K562 (cell line): ENCODE results near the gene PDZRN4. TPM values are rescaled to one million over a fixed set of nuclear protein-coding genes. Genes with fewer than 3 reads are reported as not detected.

Source experiments
- ATAC-seq: fragments of 200-7000 bp; cut with Tn5 transposase; 3 replicates; pipeline ENCODE4 v1.9.1; 2020; ENCODE audit warnings: moderate library complexity
- BruUV-seq: library from RNA; stranded (reverse); fragments of 400-500 nt; replicated peaks from 2 replicates; lab custom pipeline; 2021; lab: Mats Ljungman, UMichigan
- CTCF ChIA-PET: fragments of 300-600 bp; formaldehyde crosslinking; extraction: SDS; loops from one replicate; lab custom pipeline; 2021; ENCODE audit warnings: low intra/inter-chr PET ratio; lab: Yijun Ruan, JAX
- POLR2A ChIA-PET: fragments of 300-600, 350-650 bp; sonication (Branson Sonifier 250); formaldehyde crosslinking; extraction: SDS; loops from one replicate; lab custom pipeline; 2021; ENCODE audit warnings: antibody characterized with exemption, inconsistent platforms; lab: Yijun Ruan, JAX
- DNase-seq, 4 experiments: peaks; one replicate each; pipeline versions ENCODE4 v3.0.0 to v3.0.0-alpha.2; 2011 to 2018; ENCODE audit warnings: low spot score in 3 of 4, mixed read lengths in 3 of 4; ENCODE audit errors: extremely low read depth in 1 of 4
- FAIRE-seq: peaks from 2 replicates; lab custom pipeline; 2011; peaks lifted over from hg19 to GRCh38; lab: Jason Lieb, UNC
- H2AFZ ChIP-seq: 2 replicates; pipeline ENCODE4 v1.6.0; 2011; ENCODE audit warnings: low read depth, low read length, control low read depth, inconsistent platforms
- H3K27ac ChIP-seq: fragments of 200-600 bp; 3 replicates; pipeline ENCODE4 v1.8.0; 2011; ENCODE audit warnings: low read depth, mild to moderate bottlenecking, control low read depth, inconsistent platforms, low read length, moderate library complexity, mixed read lengths; ENCODE audit errors: extremely low read depth
- H3K27me3 ChIP-seq, 2 experiments: fragments of 300-600 bp in 1 of 2; 2 replicates in 1 of 2; 3 replicates in 1 of 2; pipeline versions ENCODE4 v1.6.0 to v1.8.0; 2011; ENCODE audit warnings: inconsistent platforms in 2 of 2, low read length in 2 of 2, mild to moderate bottlenecking in 1 of 2, mixed read lengths in 1 of 2, moderate library complexity in 1 of 2; ENCODE audit not compliant: control insufficient read depth in 2 of 2, insufficient read depth in 2 of 2
- H3K36me3 ChIP-seq: fragments of 300-600 bp; 3 replicates; pipeline ENCODE4 v1.8.0; 2011; ENCODE audit warnings: mild to moderate bottlenecking, low read length, inconsistent platforms; ENCODE audit not compliant: control insufficient read depth, insufficient read depth
- H3K4me1 ChIP-seq, 2 experiments: fragments of 200-600 bp in 1 of 2; replicated peaks in 1 of 2; 2 replicates in 1 of 2; 3 replicates in 1 of 2; pipeline versions ENCODE4 v1.5.1 to v1.8.0; 2011; ENCODE audit warnings: inconsistent platforms in 2 of 2, low read length in 2 of 2, mild to moderate bottlenecking in 1 of 2, mixed read lengths in 1 of 2, moderate library complexity in 1 of 2; ENCODE audit not compliant: control insufficient read depth in 2 of 2, insufficient read depth in 2 of 2
- H3K4me2 ChIP-seq: 2 replicates; pipeline ENCODE4 v1.6.1; 2011; ENCODE audit warnings: low read length, control low read depth, inconsistent platforms, mixed read lengths; ENCODE audit not compliant: insufficient read depth
- H3K4me3 ChIP-seq: fragments of 200-600 bp; sonication (generic), shearing (Covaris generic); 2 replicates; pipeline ENCODE4 v1.5.1; 2016; ENCODE audit warnings: control low read depth, inconsistent platforms
- H3K79me2 ChIP-seq: fragments of 200-600 bp; 3 replicates; pipeline ENCODE4 v1.8.0; 2011; ENCODE audit warnings: low read length, inconsistent platforms; ENCODE audit not compliant: control insufficient read depth, insufficient read depth
- H3K9ac ChIP-seq, 2 experiments: 2 replicates each; pipeline versions ENCODE4 v1.6.0 to v1.6.1; 2011; ENCODE audit warnings: low read depth in 2 of 2, low read length in 2 of 2, control low read depth in 1 of 2, inconsistent platforms in 1 of 2, mild to moderate bottlenecking in 1 of 2, mixed read lengths in 1 of 2; ENCODE audit not compliant: insufficient read depth in 1 of 2
- H3K9me1 ChIP-seq: one replicate; pipeline ENCODE4 v1.6.0; 2011; ENCODE audit warnings: inconsistent platforms, mild to moderate bottlenecking, low read length, moderate library complexity; ENCODE audit not compliant: control insufficient read depth, insufficient read depth
- H3K9me3 ChIP-seq: replicated peaks from 2 replicates; pipeline ENCODE4 v1.5.1; 2011; ENCODE audit warnings: low read depth, low read length, inconsistent platforms; ENCODE audit not compliant: control insufficient read depth, insufficient read depth
- H4K20me1 ChIP-seq: replicated peaks from 2 replicates; pipeline ENCODE4 v1.6.1; 2011; ENCODE audit warnings: low read length, inconsistent platforms, mixed read lengths; ENCODE audit not compliant: control insufficient read depth, insufficient read depth
- CREBBP ChIP-seq: IDR thresholded peaks from one replicate; pipeline ENCODE4 v1.6.1; 2012; ENCODE audit warnings: low read depth, mild to moderate bottlenecking, control low read depth, inconsistent platforms, low read length
- NBN ChIP-seq: fragments of 450-650 bp; IDR thresholded peaks from 2 replicates; pipeline ENCODE4 v1.6.1; 2016; ENCODE audit warnings: low read depth, mild to moderate bottlenecking
- RNF2 ChIP-seq: sonication (generic); IDR thresholded peaks from 2 replicates; pipeline ENCODE4 v1.6.1; 2016
- SRSF7 ChIP-seq: fragments of 200-400 bp; formaldehyde crosslinking; optimal IDR thresholded peaks from 2 replicates; pipeline ENCODE3; 2017; ENCODE audit warnings: mild to moderate bottlenecking, low read depth, low read length
- STAT5B ChIP-seq: fragments of 250-450 bp; sonication (Bioruptor Pico); IDR thresholded peaks from 2 replicates; pipeline ENCODE4 v1.8.0; 2021; ENCODE audit warnings: mild to moderate bottlenecking, inconsistent platforms
- TAF15 ChIP-seq: fragments of 200-400 bp; formaldehyde crosslinking; IDR thresholded peaks from 2 replicates; pipeline ENCODE4 v1.6.1; 2017; ENCODE audit warnings: mild to moderate bottlenecking, low read depth, low read length, moderate library complexity
- ZNF24 ChIP-seq: fragments of 450-650 bp; IDR thresholded peaks from 2 replicates; pipeline ENCODE4 v1.6.1; 2016
- ZZZ3 ChIP-seq: fragments of 450-650 bp; IDR thresholded peaks from 2 replicates; pipeline ENCODE4 v1.6.1; 2016; ENCODE audit warnings: antibody characterized with exemption, mild to moderate bottlenecking, moderate library complexity
- WGBS: fragments of 100-300 bp; shearing (Covaris generic); methylation state at CpG from one replicate; pipeline ENCODE4 v1.1.6; 2016; ENCODE audit warnings: low coverage, mixed read lengths; ENCODE audit not compliant: insufficient coverage; ENCODE audit errors: missing lambda C conversion rate; 5-methylcytosine and 5-hydroxymethylcytosine counted together
- in situ Hi-C: fragments of 300-500 bp; cut with MboI; formaldehyde crosslinking; loops from 4 replicates; pipeline ENCODE4 v1.15.0; 2018; ENCODE audit warnings: inconsistent platforms, mixed read lengths
- intact Hi-C: fragments of 100-400 bp; cut with micrococcal nuclease; formaldehyde crosslinking; loops from 2 replicates; pipeline ENCODE4 v1.14.2; 2022
- polyA plus RNA-seq, 8 experiments: library from polyadenylated mRNA; depleted of rRNA in 4 of 8; stranded (reverse) in 5 of 8; unstranded in 3 of 8; fragments of >200 nt; fragmentation: Nextera tagmentation in 2 of 8; fragmentation: Illumina TruSeq in 1 of 8; extraction: Ambion mirVana in 2 of 8; extraction: Trizol in 1 of 8; gene quantifications; 2 replicates each; pipeline versions ENCODE4 v1.2.1 to v1.2.3, GENCODE V29; 2011 to 2014; ENCODE audit warnings: inconsistent platforms in 1 of 8, missing spikeins in 1 of 8
- total RNA-seq, 7 experiments: library from RNA; depleted of rRNA in 6 of 7; stranded (reverse); fragments of >200 nt in 6 of 7; fragmentation: Illumina TruSeq in 2 of 7; extraction: Trizol in 2 of 7; gene quantifications; 2 replicates each; pipeline versions ENCODE4 v1.2.1 to v1.2.3, GENCODE V29; 2011 to 2021; ENCODE audit warnings: low replicate concordance in 1 of 7
- TF ChIP-seq, protein P1 (sequence below): fragments of 150-350 bp; conservative IDR thresholded peaks from 2 replicates; pipeline ENCODE4 v1.6.1; 2014; ENCODE audit warnings: low read length
- TF ChIP-seq, protein P2 (sequence below): fragments of 450-650 bp; IDR thresholded peaks from one replicate; pipeline ENCODE4 v1.6.1; 2018; ENCODE audit warnings: mild to moderate bottlenecking, moderate library complexity; ENCODE audit not compliant: partially characterized antibody
- TF ChIP-seq, protein P3 (sequence below), 3 experiments: fragments of 200-800 bp in 1 of 3; fragments of 250-450 bp in 1 of 3; fragments of 450-650 bp in 1 of 3; sonication (Bioruptor Pico) in 1 of 3; sonication (Bioruptor generic) in 1 of 3; formaldehyde crosslinking in 1 of 3; IDR thresholded peaks; 2 replicates each; pipeline versions ENCODE4 v1.6.1 to v1.8.0; 2016 to 2022; ENCODE audit warnings: mild to moderate bottlenecking in 2 of 3, missing genetic modification characterization in 2 of 3, missing compliant biosample characterization in 1 of 3, moderate library complexity in 1 of 3

The PDZRN4 gene
- total and polyA plus RNA-seq, 9 of the 15 experiments (the other 6 are each of a cell fraction or from before 2014, with no cell fraction given) = not detected

DNA sequence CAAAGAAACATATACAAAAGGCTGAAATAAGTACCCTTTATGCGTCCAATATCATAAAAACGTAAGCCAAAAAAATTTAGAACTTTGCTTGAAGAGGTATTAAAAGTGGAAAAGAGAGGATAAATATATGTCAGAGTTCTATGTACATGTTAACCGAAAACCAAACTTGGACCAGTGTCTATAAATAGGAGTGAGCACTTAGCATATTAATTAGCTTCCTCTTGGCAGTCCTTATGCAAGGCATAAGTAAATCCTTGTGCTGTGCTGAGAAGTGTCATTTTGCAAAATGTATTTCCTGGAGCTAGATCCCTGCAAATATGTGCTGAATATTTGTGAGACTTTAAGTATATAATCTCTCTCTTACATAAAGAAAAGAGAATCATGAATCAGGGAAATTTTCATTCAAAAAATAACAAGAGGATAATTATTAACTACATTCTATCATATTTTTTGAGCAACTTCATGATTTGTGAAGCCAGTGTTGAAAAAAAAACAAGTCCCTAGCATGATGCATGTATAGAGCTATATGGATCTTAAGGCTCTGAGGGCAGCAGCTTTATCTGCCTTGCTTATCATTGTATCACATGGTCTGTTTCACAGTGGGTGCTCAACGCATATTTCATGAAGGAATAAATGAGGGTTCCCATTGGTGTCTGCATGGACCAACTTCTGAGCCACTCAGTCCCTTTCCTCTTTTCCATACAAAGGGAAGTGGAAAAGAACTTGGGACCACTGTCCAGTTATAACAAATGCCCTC lies 326.1 kb downstream of the PDZRN4 start (continued):
- TF ChIP-seq ZNF24 = no peak
- TF ChIP-seq SRSF7 = no peak
- TF ChIP-seq TAF15 = no peak
- TF ChIP-seq CREBBP = no peak
- no peak for TF ChIP-seq STAT5B
- no peak for TF ChIP-seq ZZZ3

DNA sequence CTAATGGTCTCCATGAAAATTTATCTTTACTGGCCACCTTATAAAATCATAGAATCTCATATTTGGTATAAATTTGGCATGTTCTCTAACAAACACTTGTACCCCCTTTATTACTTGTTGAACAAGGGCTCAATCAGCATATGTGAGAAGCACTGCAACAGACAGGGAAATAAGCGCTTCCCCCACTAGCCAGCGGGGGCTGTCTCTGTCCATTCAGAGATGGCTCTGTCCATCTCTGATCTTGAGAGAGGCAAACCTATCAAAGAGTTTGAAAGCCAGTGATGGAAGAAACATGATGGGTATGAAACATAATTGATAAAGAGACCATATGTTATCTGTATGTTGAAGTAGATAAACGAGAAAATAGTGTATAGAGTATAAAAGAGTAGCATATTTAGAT lies 326.8 kb downstream of the PDZRN4 start:
- intact Hi-C loops = no loop called here
- no peaks in the 10 kb centered on the region for H3K9me3 ChIP-seq
- no peaks in the 10 kb centered on the region for H3K79me2 ChIP-seq
- ChIA-PET CTCF (no interaction called here), POLR2A (no interaction called here)
- 2% methylated on average over 3 of the region's 3 CpGs for WGBS
- DNase-seq = no peak
- H3K27me3 ChIP-seq = no peaks in the 10 kb centered on the region
- in situ Hi-C loops = no loop called here
- no peak overlapping the region for H3K27ac ChIP-seq
- H3K9ac ChIP-seq = no peak overlapping the region
- H3K9me1 ChIP-seq = no peaks in the 10 kb centered on the region
- no peak for FAIRE-seq
- H2AFZ ChIP-seq = no peak overlapping the region
- no peaks in the 10 kb centered on the region for H3K36me3 ChIP-seq
- H3K4me2 ChIP-seq = no peak overlapping the region
- H4K20me1 ChIP-seq = no peaks in the 10 kb centered on the region
- no peaks in the 10 kb centered on the region for H3K4me1 ChIP-seq
- no peak for ATAC-seq
- no peak overlapping the region for H3K4me3 ChIP-seq
- BruUV-seq = no TSS peak
- TF ChIP-seq, protein P1, sequence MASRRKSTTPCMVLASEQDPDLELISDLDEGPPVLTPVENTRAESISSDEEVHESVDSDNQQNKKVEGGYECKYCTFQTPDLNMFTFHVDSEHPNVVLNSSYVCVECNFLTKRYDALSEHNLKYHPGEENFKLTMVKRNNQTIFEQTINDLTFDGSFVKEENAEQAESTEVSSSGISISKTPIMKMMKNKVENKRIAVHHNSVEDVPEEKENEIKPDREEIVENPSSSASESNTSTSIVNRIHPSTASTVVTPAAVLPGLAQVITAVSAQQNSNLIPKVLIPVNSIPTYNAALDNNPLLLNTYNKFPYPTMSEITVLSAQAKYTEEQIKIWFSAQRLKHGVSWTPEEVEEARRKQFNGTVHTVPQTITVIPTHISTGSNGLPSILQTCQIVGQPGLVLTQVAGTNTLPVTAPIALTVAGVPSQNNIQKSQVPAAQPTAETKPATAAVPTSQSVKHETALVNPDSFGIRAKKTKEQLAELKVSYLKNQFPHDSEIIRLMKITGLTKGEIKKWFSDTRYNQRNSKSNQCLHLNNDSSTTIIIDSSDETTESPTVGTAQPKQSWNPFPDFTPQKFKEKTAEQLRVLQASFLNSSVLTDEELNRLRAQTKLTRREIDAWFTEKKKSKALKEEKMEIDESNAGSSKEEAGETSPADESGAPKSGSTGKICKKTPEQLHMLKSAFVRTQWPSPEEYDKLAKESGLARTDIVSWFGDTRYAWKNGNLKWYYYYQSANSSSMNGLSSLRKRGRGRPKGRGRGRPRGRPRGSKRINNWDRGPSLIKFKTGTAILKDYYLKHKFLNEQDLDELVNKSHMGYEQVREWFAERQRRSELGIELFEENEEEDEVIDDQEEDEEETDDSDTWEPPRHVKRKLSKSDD = no peak
- TF ChIP-seq NBN (no peak), RNF2 (no peak)
- TF ChIP-seq, protein P2, sequence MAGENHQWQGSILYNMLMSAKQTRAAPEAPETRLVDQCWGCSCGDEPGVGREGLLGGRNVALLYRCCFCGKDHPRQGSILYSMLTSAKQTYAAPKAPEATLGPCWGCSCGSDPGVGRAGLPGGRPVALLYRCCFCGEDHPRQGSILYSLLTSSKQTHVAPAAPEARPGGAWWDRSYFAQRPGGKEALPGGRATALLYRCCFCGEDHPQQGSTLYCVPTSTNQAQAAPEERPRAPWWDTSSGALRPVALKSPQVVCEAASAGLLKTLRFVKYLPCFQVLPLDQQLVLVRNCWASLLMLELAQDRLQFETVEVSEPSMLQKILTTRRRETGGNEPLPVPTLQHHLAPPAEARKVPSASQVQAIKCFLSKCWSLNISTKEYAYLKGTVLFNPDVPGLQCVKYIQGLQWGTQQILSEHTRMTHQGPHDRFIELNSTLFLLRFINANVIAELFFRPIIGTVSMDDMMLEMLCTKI = no peak
- TF ChIP-seq, protein P3, sequence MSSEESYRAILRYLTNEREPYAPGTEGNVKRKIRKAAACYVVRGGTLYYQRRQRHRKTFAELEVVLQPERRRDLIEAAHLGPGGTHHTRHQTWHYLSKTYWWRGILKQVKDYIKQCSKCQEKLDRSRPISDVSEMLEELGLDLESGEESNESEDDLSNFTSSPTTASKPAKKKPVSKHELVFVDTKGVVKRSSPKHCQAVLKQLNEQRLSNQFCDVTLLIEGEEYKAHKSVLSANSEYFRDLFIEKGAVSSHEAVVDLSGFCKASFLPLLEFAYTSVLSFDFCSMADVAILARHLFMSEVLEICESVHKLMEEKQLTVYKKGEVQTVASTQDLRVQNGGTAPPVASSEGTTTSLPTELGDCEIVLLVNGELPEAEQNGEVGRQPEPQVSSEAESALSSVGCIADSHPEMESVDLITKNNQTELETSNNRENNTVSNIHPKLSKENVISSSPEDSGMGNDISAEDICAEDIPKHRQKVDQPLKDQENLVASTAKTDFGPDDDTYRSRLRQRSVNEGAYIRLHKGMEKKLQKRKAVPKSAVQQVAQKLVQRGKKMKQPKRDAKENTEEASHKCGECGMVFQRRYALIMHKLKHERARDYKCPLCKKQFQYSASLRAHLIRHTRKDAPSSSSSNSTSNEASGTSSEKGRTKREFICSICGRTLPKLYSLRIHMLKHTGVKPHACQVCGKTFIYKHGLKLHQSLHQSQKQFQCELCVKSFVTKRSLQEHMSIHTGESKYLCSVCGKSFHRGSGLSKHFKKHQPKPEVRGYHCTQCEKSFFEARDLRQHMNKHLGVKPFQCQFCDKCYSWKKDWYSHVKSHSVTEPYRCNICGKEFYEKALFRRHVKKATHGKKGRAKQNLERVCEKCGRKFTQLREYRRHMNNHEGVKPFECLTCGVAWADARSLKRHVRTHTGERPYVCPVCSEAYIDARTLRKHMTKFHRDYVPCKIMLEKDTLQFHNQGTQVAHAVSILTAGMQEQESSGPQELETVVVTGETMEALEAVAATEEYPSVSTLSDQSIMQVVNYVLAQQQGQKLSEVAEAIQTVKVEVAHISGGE (CRISPR knock-in tag; IDR thresholded peaks at IDR 0.05) = no peak
